Esophagus squamous epithelium (tissue), 5 donors: Measurements from ENCODE around the gene IKZF3. TPM values are rescaled to one million over a fixed set of nuclear protein-coding genes. Genes with fewer than 3 reads are reported as not detected.
"Not testable (repeated sequence)": the region's sequence is repeated elsewhere in the genome, so short reads cannot be mapped to it uniquely, and the experiment has no call there.

Experiments
- DNase-seq: peaks from one replicate; lab custom pipeline; 2025; lab: John Stamatoyannopoulos, UW
- H3K27ac ChIP-seq, 4 donors: fragments of 200-600 bp; sonication (generic); one replicate each; pipeline ENCODE4 v1.5.1; 2016 to 2019; ENCODE audit warnings: mild to moderate bottlenecking in 1 of 4
- H3K27me3 ChIP-seq, 4 donors: fragments of 200-600 bp; sonication (generic); 1 replicate in 3 of 4; 2 replicates in 1 of 4; pipeline versions ENCODE4 v1.5.1 to v1.6.0; 2017 to 2021; ENCODE audit warnings: antibody characterized with exemption in 1 of 4
- H3K36me3 ChIP-seq, 3 donors: fragments of 200-600 bp; sonication (generic); one replicate each; pipeline ENCODE4 v1.5.1; 2016 to 2019
- H3K4me1 ChIP-seq, 3 donors: fragments of 200-600 bp; sonication (generic); one replicate each; pipeline ENCODE4 v1.5.1; 2017 to 2019
- H3K4me3 ChIP-seq, 4 donors: fragments of 200-600 bp; sonication (generic); 1 replicate in 3 of 4; 2 replicates in 1 of 4; pipeline ENCODE4 v1.5.1; 2016 to 2019; ENCODE audit warnings: mild to moderate bottlenecking in 2 of 4, moderate library complexity in 1 of 4
- H3K9me3 ChIP-seq, 3 donors: fragments of 200-600 bp; sonication (generic); one replicate each; pipeline ENCODE4 v1.5.1; 2016 to 2019
- POLR2A ChIP-seq, 4 donors: fragments of 450-650 bp; IDR thresholded peaks; one replicate each; pipeline ENCODE4 v1.6.1; 2017; ENCODE audit warnings: antibody characterized with exemption in 4 of 4, mild to moderate bottlenecking in 4 of 4, moderate library complexity in 3 of 4
- WGBS, 2 donors: methylation state at CpG; one replicate each; pipeline ENCODE4 v1.1.5; 2018; 5-methylcytosine and 5-hydroxymethylcytosine counted together
- intact Hi-C: fragments of 100-400 bp; cut with DNase I; formaldehyde crosslinking; loops from one replicate; pipeline ENCODE4 v1.15.0; 2022
- total RNA-seq, 4 donors: library from RNA; depleted of rRNA; stranded (reverse); fragments of >200 nt; gene quantifications; one replicate each; pipeline ENCODE4 v1.1.0, GENCODE V29; 2016
- TF ChIP-seq, protein P1 (sequence below), 6 experiments: fragments of 450-650 bp in 4 of 6; fragments of 200-600 bp in 2 of 6; sonication (generic) in 2 of 6; IDR thresholded peaks; one replicate each; pipeline ENCODE4 v1.5.1; 2016 to 2019; ENCODE audit warnings: antibody characterized with exemption in 6 of 6, mild to moderate bottlenecking in 4 of 6, moderate library complexity in 4 of 6
- donor health status: DM: yes; HTN: yes; CAD: no.

IKZF3 gene
- total RNA-seq, 4 donors from 2014 or later = 2.1 to 9.0 (median 3.8) TPM

DNA sequence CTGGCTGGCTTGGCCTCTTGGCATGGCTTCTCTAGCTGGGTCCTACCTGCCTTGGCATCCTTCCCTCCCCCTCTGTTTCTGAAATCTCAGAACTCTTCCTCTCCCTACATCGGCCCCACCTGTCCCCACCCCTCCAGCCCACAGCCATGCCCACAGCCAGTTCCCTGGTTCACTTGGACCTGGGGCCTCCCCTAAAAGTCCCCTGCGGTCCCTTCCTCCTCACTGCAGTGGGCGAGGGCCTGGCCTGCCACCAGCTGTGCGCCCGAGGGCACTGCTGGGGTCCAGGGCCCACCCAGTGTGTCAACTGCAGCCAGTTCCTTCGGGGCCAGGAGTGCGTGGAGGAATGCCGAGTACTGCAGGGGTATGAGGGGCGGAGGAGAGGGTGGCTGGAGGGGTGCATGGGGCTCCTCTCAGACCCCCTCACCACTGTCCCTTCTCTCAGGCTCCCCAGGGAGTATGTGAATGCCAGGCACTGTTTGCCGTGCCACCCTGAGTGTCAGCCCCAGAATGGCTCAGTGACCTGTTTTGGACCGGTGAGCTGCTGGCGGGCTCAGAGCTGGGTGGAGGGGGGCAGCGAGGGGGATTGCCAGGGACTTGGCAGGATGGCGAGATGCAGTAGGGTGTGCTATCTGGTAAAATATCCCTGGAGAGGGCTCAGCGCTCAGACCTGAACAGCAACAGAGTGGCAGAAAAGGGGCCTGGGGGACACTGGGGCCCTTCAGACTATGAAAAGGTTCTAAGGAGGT lies 147.9 kb downstream of the IKZF3 start:
- no peak for TF ChIP-seq POLR2A (IDR thresholded peaks at IDR 0.05)
- TF ChIP-seq, protein P1, sequence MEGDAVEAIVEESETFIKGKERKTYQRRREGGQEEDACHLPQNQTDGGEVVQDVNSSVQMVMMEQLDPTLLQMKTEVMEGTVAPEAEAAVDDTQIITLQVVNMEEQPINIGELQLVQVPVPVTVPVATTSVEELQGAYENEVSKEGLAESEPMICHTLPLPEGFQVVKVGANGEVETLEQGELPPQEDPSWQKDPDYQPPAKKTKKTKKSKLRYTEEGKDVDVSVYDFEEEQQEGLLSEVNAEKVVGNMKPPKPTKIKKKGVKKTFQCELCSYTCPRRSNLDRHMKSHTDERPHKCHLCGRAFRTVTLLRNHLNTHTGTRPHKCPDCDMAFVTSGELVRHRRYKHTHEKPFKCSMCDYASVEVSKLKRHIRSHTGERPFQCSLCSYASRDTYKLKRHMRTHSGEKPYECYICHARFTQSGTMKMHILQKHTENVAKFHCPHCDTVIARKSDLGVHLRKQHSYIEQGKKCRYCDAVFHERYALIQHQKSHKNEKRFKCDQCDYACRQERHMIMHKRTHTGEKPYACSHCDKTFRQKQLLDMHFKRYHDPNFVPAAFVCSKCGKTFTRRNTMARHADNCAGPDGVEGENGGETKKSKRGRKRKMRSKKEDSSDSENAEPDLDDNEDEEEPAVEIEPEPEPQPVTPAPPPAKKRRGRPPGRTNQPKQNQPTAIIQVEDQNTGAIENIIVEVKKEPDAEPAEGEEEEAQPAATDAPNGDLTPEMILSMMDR (IDR thresholded peaks at IDR 0.05) = no peak
- peak overlapping the region in 3 of 4 donors; percentile 1 to 5 (median 4) for H3K4me3 ChIP-seq
- peak overlapping the region; percentile 91 to 95 (median 94) for H3K27ac ChIP-seq
- no peaks in the 10 kb centered on the region for H3K27me3 ChIP-seq
- no peak for DNase-seq
- H3K36me3 ChIP-seq = peaks cover 9 to 100% (median 14%) of the 10 kb centered on the region in 3 donors
- no peaks in the 10 kb centered on the region for H3K9me3 ChIP-seq
- 39 to 40% methylated on average over 1 to 3 of the region's 15 CpGs for WGBS, 2 donors
- intact Hi-C loops = no loop called here
- peaks cover 17 to 48% (median 18%) of the 10 kb centered on the region in 3 donors for H3K4me1 ChIP-seq

DNA sequence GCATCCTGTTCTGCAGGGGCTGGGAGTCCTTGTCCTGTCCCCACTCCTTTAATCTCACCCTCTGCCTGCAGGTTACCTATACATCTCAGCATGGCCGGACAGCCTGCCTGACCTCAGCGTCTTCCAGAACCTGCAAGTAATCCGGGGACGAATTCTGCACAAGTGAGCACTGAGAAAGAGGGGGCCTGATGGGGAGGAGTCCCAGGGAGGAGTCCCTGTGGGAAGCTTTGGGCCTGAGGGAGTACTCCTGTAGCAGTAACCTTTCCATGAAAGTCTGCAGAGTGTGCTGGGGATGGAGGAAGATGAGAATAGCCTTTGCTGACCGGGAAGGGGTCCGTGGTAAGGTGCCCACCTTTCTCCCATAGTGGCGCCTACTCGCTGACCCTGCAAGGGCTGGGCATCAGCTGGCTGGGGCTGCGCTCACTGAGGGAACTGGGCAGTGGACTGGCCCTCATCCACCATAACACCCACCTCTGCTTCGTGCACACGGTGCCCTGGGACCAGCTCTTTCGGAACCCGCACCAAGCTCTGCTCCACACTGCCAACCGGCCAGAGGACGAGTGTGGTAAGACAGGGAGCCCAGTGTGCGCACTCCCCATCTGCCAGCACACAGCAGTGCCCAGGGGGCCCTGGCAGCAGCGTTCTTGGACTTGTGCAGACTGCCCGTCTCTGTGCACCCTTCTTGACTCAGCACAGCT lies 148.6 kb downstream of the IKZF3 start:
- Histone ChIP-seq H3K4me3 (no peak overlapping the region), H3K9me3 (no peaks in the 10 kb centered on the region), H3K4me1 (peaks cover 17 to 48% (median 18%) of the 10 kb centered on the region in 3 donors), H3K36me3 (peaks cover 9 to 100% (median 14%) of the 10 kb centered on the region in 3 donors), H3K27me3 (no peaks in the 10 kb centered on the region), H3K27ac (peak overlapping the region; percentile 91 to 95 (median 94))
- no peak for TF ChIP-seq POLR2A (IDR thresholded peaks at IDR 0.05)
- TF ChIP-seq, protein P1 (IDR thresholded peaks at IDR 0.05) = peak in 2 of 6 experiments; percentile 11 to 44
- DNase-seq = no peak
- WGBS, 2 donors = 57 to 83% methylated on average over 6 to 10 of the region's 18 CpGs
- intact Hi-C loops = no loop called here

DNA sequence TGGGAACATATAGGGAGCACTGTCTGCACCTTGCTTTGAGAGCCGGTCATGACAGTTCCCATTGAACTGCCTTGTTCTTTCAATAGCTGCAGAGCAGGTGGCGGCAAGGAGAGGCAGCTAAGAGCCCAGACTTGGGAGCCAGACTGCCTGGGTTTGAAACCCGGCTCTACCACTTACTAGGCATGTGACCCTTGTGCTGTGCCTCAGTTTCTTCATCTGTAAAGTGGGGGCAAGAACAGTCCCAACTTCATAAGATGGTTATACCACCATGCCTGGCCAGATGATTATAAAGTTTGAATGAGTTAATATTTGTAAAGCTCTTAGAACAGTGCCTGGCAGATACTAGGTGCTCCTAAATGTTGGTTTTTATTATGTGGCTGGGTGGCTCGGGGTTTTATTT lies 149.9 kb downstream of the IKZF3 start:
- H3K4me3 ChIP-seq = no peak overlapping the region
- intact Hi-C loops = no loop called here
- no peak for DNase-seq
- 97% methylated on average over 3 to 4 of the region's 4 CpGs for WGBS, 2 donors
- peaks cover 17 to 44% (median 18%) of the 10 kb centered on the region in 3 donors for H3K4me1 ChIP-seq
- H3K27me3 ChIP-seq = no peaks in the 10 kb centered on the region
- H3K9me3 ChIP-seq = no peaks in the 10 kb centered on the region
- TF ChIP-seq POLR2A (IDR thresholded peaks at IDR 0.05) = no peak
- TF ChIP-seq, protein P1 (IDR thresholded peaks at IDR 0.05) = no peak
- H3K36me3 ChIP-seq = peaks cover 13 to 100% (median 18%) of the 10 kb centered on the region in 3 donors
- H3K27ac ChIP-seq = peak overlapping the region in 1 of 4 donors; percentile 9

DNA sequence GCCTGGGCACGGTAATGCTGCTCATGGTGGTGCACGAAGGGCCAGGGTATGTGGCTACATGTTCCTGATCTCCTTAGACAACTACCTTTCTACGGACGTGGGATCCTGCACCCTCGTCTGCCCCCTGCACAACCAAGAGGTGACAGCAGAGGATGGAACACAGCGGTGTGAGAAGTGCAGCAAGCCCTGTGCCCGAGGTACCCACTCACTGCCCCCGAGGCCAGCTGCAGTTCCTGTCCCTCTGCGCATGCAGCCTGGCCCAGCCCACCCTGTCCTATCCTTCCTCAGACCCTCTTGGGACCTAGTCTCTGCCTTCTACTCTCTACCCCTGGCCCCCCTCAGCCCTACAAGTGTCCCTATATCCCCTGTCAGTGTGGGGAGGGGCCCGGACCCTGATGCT lies 152.3 kb downstream of the IKZF3 start:
- no peaks in the 10 kb centered on the region for H3K27me3 ChIP-seq
- H3K4me3 ChIP-seq = no peak overlapping the region
- H3K27ac ChIP-seq = no peak overlapping the region
- intact Hi-C loops = no loop called here
- no peak for TF ChIP-seq POLR2A (IDR thresholded peaks at IDR 0.05)
- TF ChIP-seq, protein P1 (IDR thresholded peaks at IDR 0.05) = no peak
- H3K9me3 ChIP-seq = no peaks in the 10 kb centered on the region
- no peak for DNase-seq
- peaks cover 25 to 100% (median 29%) of the 10 kb centered on the region in 3 donors for H3K36me3 ChIP-seq
- peaks cover 17 to 44% (median 17%) of the 10 kb centered on the region in 3 donors for H3K4me1 ChIP-seq
- 98 to 100% methylated on average over 1 to 7 of the region's 10 CpGs for WGBS, 2 donors

DNA sequence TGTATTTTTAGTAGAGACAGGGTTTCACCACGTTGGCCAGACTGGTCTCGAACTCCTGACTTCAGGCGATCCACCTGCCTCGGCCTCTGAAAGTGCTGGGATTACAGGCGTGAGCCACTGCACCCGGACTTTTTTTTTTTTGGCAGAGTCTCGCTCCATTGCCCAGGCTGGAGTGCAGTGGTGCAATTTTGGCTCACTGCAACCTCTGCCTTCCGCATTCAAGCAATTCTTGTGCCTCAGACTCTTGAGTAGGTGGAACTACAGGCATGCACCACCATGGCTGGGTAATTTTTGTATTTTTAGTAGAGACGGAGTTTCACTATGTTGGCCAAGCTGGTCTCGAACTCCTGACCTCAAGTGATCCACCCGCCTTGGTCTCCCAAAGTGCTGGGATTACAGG lies 153.0 kb downstream of the IKZF3 start:
- H3K4me3 ChIP-seq, H3K27ac ChIP-seq, DNase-seq, H3K27me3 ChIP-seq, H3K9me3 ChIP-seq, intact Hi-C loops: not testable (repeated sequence)
- 81 to 83% methylated on average over 11 of the region's 11 CpGs for WGBS, 2 donors
- Histone ChIP-seq H3K36me3 (peaks cover 25 to 95% (median 27%) of the 10 kb centered on the region in 3 donors), H3K4me1 (peaks cover 11 to 44% (median 19%) of the 10 kb centered on the region in 3 donors)
